T47D (cell line): ENCODE measurements around the gene ADARB1.

Source experiments
- DNase-seq, 2 experiments: peaks; one replicate each; pipeline versions ENCODE4 v3.0.0 to v3.0.0-alpha.2; 2011 to 2012; ENCODE audit warnings: low read depth in 1 of 2, low spot score in 1 of 2
- JUND ChIP-seq: IDR thresholded peaks from 2 replicates; pipeline ENCODE4 v1.6.1; 2012; ENCODE audit warnings: low read depth
- in situ Hi-C: cut with HindIII; loops from 2 replicates; pipeline ENCODE4 v1.10.0; 2016; ENCODE audit warnings: low sequenced_read_pairs, low pct_unique_long_range_greater_than_20kb

The ADARB1 gene

GRCh38 chr21:45158491-45159423, 84.4 kb downstream of the ADARB1 start:
- in situ Hi-C loops: no loop called here

GRCh38 chr21:45160198-45160597, 85.8 kb downstream of the ADARB1 start:
- no peak for DNase-seq
- TF ChIP-seq JUND: no peak
- in situ Hi-C loops: no loop called here

More at GRCh38 chr21:45158491-45159423, 84.4 kb downstream of the ADARB1 start:
- DNase-seq: no peak
- TF ChIP-seq JUND: no peak

GRCh38 chr21:45161038-45161945, 86.9 kb downstream of the ADARB1 start:
- in situ Hi-C loops: no loop called here
- no peak for TF ChIP-seq JUND

GRCh38 chr21:45162115-45162514, 87.7 kb downstream of the ADARB1 start:
- in situ Hi-C loops: no loop called here
- TF ChIP-seq JUND: no peak
- no peak for DNase-seq

More at GRCh38 chr21:45161038-45161945, 86.9 kb downstream of the ADARB1 start:
- no peak for DNase-seq

GRCh38 chr21:45162809-45163208, 88.4 kb downstream of the ADARB1 start:
- no peak for TF ChIP-seq JUND
- in situ Hi-C loops: no loop called here
- DNase-seq: no peak

GRCh38 chr21:45163413-45164123, 89.2 kb downstream of the ADARB1 start:
- DNase-seq: no peak
- TF ChIP-seq JUND: no peak
- in situ Hi-C loops: no loop called here

GRCh38 chr21:45164124-45164511, 89.7 kb downstream of the ADARB1 start:
- no peak for TF ChIP-seq JUND
- in situ Hi-C loops: no loop called here
- DNase-seq: no peak

GRCh38 chr21:45164838-45165237, 90.5 kb downstream of the ADARB1 start:
- DNase-seq: no peak
- TF ChIP-seq JUND: no peak
- in situ Hi-C loops: no loop called here

- DNase-seq: no peak
- in situ Hi-C loops: no loop called here
Observed at GRCh38 chr21:45166931-45167330, 92.6 kb downstream of the ADARB1 start.

GRCh38 chr21:45167796-45168222, 93.4 kb downstream of the ADARB1 start:
- TF ChIP-seq JUND: no peak
- no peak for DNase-seq
- in situ Hi-C loops: no loop called here

More at GRCh38 chr21:45166931-45167330, 92.6 kb downstream of the ADARB1 start:
- no peak for TF ChIP-seq JUND

GRCh38 chr21:45168522-45168921, 94.1 kb downstream of the ADARB1 start:
- TF ChIP-seq JUND: no peak
- DNase-seq: no peak
- in situ Hi-C loops: no loop called here

GRCh38 chr21:45169001-45169400, 94.6 kb downstream of the ADARB1 start:
- in situ Hi-C loops: no loop called here
- no peak for TF ChIP-seq JUND
- no peak for DNase-seq
